Nucleus accumbens (tissue), 56 donors: ENCODE data around the gene IQCN.

Experiments
- DNase-seq, 56 donors: peaks; one replicate each; lab custom pipeline; 2025; lab: John Stamatoyannopoulos, UW

IQCN gene

GRCh38 chr19:18307271-18307681 is 33.0 kb upstream of the IQCN start:
- no peak for DNase-seq

DNA sequence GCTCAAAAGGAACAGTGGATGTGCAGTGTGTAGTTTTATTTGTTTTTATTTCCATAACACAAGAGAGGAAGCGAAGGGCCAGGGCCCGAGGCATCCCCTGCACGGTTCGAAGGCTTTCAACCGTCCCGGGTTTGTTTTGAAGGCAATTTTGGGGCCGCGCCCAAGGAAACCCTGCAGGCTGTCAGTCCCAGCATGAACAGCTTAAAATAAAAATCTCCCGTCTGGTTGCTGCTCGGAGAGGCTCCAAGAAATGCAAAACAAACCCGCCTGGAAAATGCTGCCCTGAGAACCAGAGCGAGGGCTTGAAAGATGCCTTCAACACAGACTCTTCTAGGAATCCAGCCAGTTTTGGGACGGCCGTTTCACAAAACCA is 32.6 kb upstream of the IQCN start:
- peak in 11 of 56 donors; percentile 7 to 53 (median 17) for DNase-seq

GRCh38 chr19:18306209-18306887 is 32.1 kb upstream of the IQCN start:
- DNase-seq, result no peak

DNA sequence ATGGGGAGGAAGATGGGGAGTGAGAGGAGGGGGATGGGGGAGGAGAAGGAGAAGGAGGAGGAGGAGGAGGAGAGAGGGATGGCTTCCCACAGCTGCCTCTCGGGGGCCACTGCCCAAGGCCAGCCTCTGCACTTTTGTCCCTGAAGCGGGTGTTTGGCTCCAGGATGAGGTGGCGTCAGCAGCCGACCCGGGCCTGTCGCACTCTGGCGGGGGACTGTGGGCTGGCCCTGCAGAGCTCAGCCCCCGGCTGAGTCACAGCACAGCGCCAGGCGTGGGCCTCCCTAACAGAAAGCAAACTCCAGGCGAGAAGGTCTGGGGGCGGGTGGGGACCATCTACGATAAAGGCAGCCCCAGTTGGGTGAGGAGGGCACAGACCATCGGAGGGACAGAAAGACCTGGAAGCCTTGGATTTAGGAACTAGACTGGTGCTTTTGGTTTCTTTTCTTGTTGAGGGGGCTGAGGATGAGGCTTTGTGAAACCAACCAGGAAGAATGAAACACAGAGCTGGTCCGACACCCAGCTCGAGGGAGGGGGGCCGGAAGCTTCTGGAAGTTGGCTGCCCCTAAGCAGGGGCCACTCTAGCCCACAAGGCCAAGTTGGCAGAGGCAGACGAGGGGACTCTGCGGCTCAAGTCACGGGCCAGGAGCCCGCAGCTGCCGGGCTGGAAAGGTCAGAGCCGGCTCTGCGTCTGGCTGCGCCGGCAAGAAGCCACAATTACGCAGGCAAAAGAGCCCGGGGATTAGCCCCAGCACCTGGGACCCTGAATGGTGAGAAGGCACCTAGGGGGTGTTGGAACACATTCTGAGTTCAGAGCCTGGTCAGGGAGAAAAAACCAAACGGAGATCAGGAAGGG is 30.4 kb upstream of the IQCN start:
- peak in 55 of 56 donors; percentile 32 to 92 (median 73) for DNase-seq

- peak in 6 of 56 donors; percentile 29 to 75 (median 50) for DNase-seq
Measured at GRCh38 chr19:18304208-18304457, 29.9 kb upstream of the IQCN start.

DNA sequence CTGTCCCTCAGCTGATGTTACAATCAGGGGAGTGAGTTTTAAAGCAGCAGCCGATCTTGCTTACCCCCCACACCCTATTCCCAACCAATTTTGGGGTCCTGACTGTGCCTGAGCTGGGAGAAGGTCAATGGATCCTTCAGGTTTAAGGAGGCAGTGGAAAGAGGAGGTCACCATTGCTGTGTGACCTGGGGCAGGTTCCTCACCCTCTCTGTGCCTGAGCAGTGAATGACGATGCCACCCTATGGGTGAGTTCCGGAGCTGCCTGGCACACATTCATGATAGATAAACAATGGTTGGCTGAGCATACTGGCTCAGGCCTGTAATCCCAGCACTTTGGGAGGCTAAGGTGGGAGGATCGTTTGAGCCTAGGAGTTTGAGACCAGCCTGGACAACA is 27.5 kb upstream of the IQCN start:
- DNase-seq, result no peak

DNA sequence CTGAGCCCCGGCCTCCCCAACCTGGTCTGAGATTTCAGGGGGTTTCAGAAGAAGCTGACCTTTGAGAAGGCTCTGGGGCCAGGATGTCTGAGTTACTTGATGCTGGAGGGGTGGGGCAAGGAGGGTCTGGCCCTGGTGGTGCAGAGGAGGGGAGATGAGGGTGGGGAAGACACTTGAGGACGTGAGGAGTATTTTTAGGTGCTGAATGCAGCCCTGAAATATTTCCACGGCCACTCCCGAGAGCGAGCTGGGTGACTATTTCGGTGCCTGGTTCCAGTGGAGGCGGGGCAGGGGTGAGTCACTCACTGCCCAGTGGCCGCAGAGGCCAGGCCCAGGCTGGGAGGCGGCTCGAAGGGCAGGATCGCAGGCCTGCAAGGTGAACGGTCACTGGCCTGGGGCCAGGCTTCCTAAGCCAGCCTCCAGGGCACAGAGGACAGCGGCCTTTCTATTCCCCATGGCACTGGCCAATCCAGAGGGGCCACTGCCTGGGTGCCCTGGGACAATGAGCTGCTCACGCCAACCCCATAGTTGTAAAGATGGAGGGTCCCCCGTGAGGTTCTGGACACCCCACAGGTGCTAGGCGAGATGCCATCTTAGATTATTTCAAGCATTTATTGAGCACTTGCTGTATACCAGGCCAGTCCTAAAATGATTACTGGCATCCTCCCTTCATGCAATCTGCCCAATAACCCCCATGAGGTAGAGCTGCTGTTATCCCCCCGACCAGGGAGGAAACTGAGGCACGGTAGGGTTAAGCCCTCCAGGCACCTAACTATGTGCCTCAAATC is 26.9 kb upstream of the IQCN start:
- peak in 1 of 56 donors; percentile 47 for DNase-seq

DNA sequence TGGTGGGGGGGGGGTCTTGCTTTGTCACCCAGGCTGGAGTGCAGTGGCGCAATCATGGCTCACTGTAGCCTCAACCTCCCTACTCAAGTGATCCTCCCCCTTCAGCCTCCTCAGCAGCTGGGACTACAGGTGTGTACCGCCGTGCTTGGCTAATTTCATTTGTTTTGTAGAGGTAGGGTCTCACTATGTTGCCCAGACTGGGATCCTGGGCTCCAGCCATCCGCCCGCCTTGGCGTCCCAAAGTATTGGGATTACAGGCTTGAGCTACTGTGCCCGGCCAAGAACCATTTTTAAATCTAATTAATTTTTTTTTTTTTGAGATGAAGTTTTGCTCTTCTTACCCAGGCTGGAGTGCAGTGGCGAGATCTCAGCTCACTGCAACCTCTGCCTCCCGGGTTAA is 25.4 kb upstream of the IQCN start:
- DNase-seq, result no peak

- DNase-seq, result no peak
Measured at GRCh38 chr19:18298601-18299000, 24.3 kb upstream of the IQCN start.

DNA sequence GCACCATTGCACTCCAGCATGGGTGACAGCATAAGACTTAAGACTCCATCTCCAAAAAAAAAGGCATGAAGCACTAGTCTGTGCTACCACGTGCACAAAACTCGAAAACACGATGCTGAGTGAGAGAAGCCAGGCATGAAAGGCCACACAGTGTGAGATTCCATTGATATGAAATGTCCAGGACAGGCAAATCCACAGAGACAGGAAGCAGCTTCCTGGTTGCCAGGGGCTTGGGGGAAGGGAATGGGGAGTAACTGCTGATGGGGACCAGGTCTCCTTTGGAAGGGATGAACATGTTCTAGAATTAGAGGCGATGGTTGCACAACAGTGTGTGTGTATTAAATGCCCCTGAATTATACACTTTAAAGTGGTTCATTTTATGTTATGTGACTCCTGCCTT is 23.1 kb upstream of the IQCN start:
- no peak for DNase-seq

DNA sequence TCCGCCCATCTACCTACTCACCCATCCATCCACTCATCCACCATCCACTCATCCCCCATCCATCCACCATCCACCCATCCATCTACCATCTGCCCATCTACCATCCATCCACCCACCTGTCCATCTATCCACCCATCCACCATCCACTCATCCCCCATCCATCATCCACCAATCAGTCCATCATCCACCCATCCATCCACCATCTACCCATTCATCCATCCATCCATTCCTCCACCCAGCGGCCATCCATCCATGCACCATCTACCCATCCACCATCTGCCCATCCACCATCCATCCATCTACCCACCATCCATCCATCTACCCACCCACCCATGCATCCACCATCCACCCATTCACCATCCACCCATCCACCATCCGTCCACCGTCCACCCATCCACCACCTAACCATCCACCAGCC is 20.8 kb upstream of the IQCN start:
- no peak for DNase-seq

- DNase-seq, result peak in 45 of 56 donors; percentile 8 to 86 (median 54)
Measured at GRCh38 chr19:18294467-18294864, 20.2 kb upstream of the IQCN start.

- peak in 3 of 56 donors; percentile 6 to 33 (median 30) for DNase-seq
Measured at GRCh38 chr19:18293642-18294466, 19.6 kb upstream of the IQCN start.

DNA sequence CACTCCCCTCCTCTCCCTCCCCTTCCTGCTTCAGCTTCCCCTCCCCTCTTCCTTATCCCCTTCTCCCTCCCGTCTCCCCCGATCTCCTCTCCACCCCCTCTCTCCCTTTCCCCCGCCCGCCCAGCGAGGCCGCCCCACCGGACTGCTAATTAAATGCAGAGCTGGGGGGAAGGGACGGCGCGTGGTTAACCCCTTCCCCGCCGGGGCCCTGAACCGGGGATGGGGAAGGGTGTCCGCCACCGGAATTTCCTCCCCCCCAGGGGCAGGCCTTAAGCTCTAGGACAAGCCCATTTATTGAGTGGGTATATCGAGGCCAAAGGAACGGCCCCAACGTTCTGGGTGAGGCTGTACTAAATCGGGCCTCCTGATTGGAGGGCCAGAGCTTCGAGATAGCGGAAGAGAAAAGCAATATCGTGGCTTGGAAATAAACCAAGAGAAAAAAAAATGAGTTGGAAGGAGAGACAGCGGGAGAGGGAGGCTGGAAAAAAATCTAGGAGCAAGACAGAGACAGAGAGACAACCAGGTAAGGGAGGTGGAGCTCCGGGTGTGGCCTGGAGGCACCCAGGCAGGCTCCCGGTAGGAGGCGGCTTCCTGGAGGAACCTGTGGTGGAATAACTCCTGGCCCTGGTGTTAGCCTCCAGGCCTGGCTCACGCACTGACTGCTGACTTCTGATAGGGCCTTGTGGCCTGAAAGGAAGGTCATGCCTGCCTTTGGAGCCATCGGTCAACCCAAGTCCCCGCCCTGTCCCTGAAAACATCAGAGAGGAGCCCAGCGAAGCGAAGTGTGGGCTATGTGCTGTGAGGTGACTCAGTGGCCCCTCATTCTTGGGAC is 18.8 kb upstream of the IQCN start:
- peak in 50 of 56 donors; percentile 13 to 81 (median 49) for DNase-seq

DNA sequence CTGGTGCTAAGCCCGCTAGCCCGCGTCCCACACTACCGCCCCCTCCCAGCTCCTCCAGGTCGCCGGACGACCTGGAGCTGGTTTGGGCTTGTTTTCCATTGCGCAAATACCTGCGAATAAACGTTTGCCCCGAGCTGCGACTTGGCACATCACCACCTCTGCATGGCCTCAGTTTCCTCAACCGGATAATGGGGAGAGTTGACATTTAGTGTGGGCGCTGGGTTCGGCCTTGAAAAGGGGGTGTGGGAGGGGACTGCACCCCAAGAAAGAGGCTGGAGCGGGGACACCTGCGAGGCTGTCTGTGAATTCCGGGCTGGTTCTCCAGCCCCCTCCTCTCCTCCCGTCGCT is 18.2 kb upstream of the IQCN start:
- peak in 1 of 56 donors; percentile 26 for DNase-seq

GRCh38 chr19:18291590-18292461 is 17.6 kb upstream of the IQCN start:
- DNase-seq, result peak in 54 of 56 donors; percentile 27 to 85 (median 67)

DNA sequence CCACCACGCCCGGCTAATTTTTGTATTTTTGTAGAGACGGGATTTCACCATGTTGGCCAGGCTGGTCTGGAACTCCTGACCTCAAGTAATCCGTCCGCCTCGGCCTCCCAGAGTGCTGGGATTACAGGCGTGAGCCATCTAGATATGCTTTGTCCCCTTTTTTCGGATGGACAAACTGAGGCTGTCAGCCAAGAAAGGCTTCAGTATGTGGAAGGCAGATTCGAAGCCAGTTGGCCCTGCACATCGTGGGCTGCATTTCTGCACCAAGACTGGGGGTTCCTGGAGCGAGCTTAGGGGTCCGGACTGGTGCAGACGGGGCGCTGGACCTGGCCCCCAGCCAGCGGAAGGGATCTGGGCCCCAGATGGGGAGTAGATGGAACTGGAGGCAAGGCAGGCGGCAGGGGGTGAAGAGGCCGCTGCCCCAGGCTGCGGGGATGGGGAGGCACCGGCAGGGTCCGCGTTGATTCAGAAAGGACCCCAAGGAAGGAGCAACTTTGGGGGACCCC is 16.8 kb upstream of the IQCN start:
- DNase-seq, result peak in 3 of 56 donors; percentile 22 to 49 (median 49)

GRCh38 chr19:18290302-18291018 is 16.2 kb upstream of the IQCN start:
- DNase-seq, result peak in 1 of 56 donors; percentile 19
